ENCODE measurements around the gene SEPTIN3.

SEPTIN3 gene

GRCh38 chr22:41969110-41969646 lies at the start of gene SEPTIN3:
SEPTIN3 (plus strand) TSS chr22:41969443; CDS start chr22:41971493, 2,050 bp downstream.
- DNase-seq, result no peak

- DNase-seq, result no peak
Observed at GRCh38 chr22:41920271-41920976, 48.8 kb upstream of the SEPTIN3 start.

- no peak for DNase-seq
Observed at GRCh38 chr22:41922328-41922727, 46.9 kb upstream of the SEPTIN3 start.

GRCh38 chr22:41922940-41923594 lies 46.2 kb upstream of the SEPTIN3 start:
- DNase-seq, result no peak

- DNase-seq, result no peak
Observed at GRCh38 chr22:41923595-41924276, 45.5 kb upstream of the SEPTIN3 start.

GRCh38 chr22:41925783-41926460 lies 43.3 kb upstream of the SEPTIN3 start:
- DNase-seq, result peak; percentile 84

- DNase-seq, result no peak
Observed at GRCh38 chr22:41927813-41928212, 41.4 kb upstream of the SEPTIN3 start.

GRCh38 chr22:41928593-41929417 lies 40.4 kb upstream of the SEPTIN3 start:
- no peak for DNase-seq

- DNase-seq, result no peak
Observed at GRCh38 chr22:41929418-41929810, 39.8 kb upstream of the SEPTIN3 start.

GRCh38 chr22:41931701-41932269 lies 37.5 kb upstream of the SEPTIN3 start:
- DNase-seq, result no peak

- no peak for DNase-seq
Observed at GRCh38 chr22:41932353-41932752, 36.9 kb upstream of the SEPTIN3 start.

- DNase-seq, result no peak
Observed at GRCh38 chr22:41933411-41934177, 35.6 kb upstream of the SEPTIN3 start.

- no peak for DNase-seq
Observed at GRCh38 chr22:41934284-41935014, 34.8 kb upstream of the SEPTIN3 start.

GRCh38 chr22:41935015-41935351 lies 34.3 kb upstream of the SEPTIN3 start:
- DNase-seq, result no peak

- no peak for DNase-seq
Observed at GRCh38 chr22:41935509-41935908, 33.7 kb upstream of the SEPTIN3 start.

- DNase-seq, result no peak
Observed at GRCh38 chr22:41936894-41937169, 32.4 kb upstream of the SEPTIN3 start.

GRCh38 chr22:41939981-41940831 lies 29.0 kb upstream of the SEPTIN3 start:
- peak; percentile 93 for DNase-seq

GRCh38 chr22:41940832-41941765 lies 28.1 kb upstream of the SEPTIN3 start:
- DNase-seq, result peak; percentile 89
